Muscle of leg (tissue), 11 donors: Measurements from ENCODE around the gene BTK. TPM values are rescaled to one million over a fixed set of nuclear protein-coding genes. Genes with fewer than 3 reads are reported as not detected.
A peak's percentile ranks its signal among the peaks of the same experiment; 100 is the strongest.

Source experiments
- DNase-seq: peaks from one replicate; pipeline ENCODE4 v3.0.0; 2013
- H3K27ac ChIP-seq: one replicate; pipeline ENCODE4 v1.5.1; 2013; ENCODE audit warnings: mild to moderate bottlenecking, low read length, control low read depth
- H3K27me3 ChIP-seq: one replicate; pipeline ENCODE4 v1.6.1; 2013; ENCODE audit warnings: low read length; ENCODE audit not compliant: control insufficient read depth, insufficient read depth
- H3K36me3 ChIP-seq: one replicate; pipeline ENCODE4 v1.6.1; 2013; ENCODE audit warnings: low read length; ENCODE audit not compliant: control insufficient read depth, insufficient read depth
- H3K4me1 ChIP-seq: one replicate; pipeline ENCODE4 v1.6.1; 2013; ENCODE audit warnings: low read length; ENCODE audit not compliant: control insufficient read depth, insufficient read depth
- H3K4me3 ChIP-seq: one replicate; pipeline ENCODE4 v1.5.1; 2013; ENCODE audit warnings: low read length, control low read depth
- H3K9me3 ChIP-seq: replicated peaks from 2 replicates; pipeline ENCODE4 v1.6.1; 2013; ENCODE audit warnings: low read depth, low read length; ENCODE audit not compliant: control insufficient read depth
- whole genome bisulfite sequencing: methylation state at CpG from one replicate; pipeline ENCODE4 v1.1.5; 2013; ENCODE audit warnings: missing lambda C conversion rate; ENCODE audit not compliant: insufficient coverage; 5-methylcytosine and 5-hydroxymethylcytosine counted together
- polyA plus RNA-seq, 8 donors: library from polyadenylated mRNA; unstranded; fragments of 120-200 nt; gene quantifications; one replicate each; pipeline versions ENCODE4 v1.2.1 to v1.2.3, GENCODE V29; 2013; ENCODE audit warnings: inconsistent platforms in 1 of 8, low replicate concordance in 1 of 8; ENCODE audit not compliant: insufficient read length in 8 of 8, insufficient read depth in 1 of 8
- total RNA-seq: library from RNA; stranded (reverse); fragments of 120-200 nt; gene quantifications from one replicate; pipeline ENCODE4 v1.2.4, GENCODE V29; 2013

BTK gene
- total and polyA plus RNA-seq, 9 donors = 1.5 to 3.5 (median 2.2) TPM

DNA sequence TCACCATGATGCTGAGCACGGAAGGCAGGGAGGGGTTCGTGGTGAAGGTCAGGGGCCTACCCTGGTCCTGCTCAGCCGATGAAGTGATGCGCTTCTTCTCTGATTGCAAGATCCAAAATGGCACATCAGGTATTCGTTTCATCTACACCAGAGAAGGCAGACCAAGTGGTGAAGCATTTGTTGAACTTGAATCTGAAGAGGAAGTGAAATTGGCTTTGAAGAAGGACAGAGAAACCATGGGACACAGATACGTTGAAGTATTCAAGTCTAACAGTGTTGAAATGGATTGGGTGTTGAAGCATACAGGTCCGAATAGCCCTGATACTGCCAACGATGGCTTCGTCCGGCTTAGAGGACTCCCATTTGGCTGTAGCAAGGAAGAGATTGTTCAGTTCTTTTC lies 26.0 kb upstream of the BTK start:
- 88% methylated on average over 9 of the region's 10 CpGs for WGBS
- Histone ChIP-seq H3K4me1 (peaks cover 6% of the 10 kb centered on the region), H3K27ac (no peak overlapping the region), H3K27me3 (peaks cover 14% of the 10 kb centered on the region), H3K4me3 (no peak overlapping the region), H3K9me3 (no peaks in the 10 kb centered on the region), H3K36me3 (peaks cover 7% of the 10 kb centered on the region)
- DNase-seq = no peak

DNA sequence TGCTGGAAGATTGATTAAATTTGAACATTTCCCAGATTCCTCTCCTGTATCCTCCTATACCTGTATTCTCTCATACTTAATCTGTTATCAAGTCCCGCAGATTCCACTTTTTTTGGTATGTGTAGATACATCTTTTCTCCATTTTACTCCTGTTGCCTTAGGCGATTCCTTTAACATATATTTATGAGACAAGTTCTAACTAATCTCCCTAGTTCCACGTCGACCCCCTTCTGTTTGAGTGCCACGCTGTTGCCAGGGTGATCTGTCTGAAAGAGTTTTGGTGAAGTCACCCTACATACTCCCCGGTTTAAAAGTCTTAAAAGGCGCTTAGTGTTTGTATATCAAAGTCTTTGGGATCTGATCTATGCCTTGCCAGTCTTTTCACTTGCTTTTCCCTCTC lies 24.5 kb upstream of the BTK start:
- no peak for DNase-seq
- no peak overlapping the region for H3K27ac ChIP-seq
- peaks cover 4% of the 10 kb centered on the region for H3K4me1 ChIP-seq
- H3K9me3 ChIP-seq = no peaks in the 10 kb centered on the region
- peaks cover 7% of the 10 kb centered on the region for H3K36me3 ChIP-seq
- peaks cover 7% of the 10 kb centered on the region for H3K27me3 ChIP-seq
- WGBS = no CpG with 5 or more reads among the region's 7 CpGs
- H3K4me3 ChIP-seq = no peak overlapping the region

DNA sequence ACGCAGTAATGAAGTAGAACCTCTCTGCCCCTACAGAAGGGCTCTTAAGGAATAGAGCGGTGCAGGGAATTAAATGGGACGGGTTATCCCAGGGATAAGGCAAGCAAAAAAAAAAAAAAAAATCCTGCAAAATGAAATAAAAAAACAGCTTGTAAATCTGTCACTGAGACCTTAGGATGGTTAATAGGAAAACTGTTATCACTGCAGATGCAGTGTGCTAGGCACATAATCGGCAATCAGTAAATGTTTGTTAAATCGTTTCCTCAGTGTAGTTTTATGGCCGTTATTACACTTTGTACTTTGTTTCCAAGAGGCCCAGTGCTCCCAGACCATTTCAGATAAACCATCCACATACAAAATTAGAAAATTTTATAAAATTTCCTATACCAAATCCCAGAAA lies 23.1 kb upstream of the BTK start:
- H3K27ac ChIP-seq = peak overlapping the region; percentile 96
- WGBS = no CpG with 5 or more reads among the region's 6 CpGs
- DNase-seq = no peak

DNA sequence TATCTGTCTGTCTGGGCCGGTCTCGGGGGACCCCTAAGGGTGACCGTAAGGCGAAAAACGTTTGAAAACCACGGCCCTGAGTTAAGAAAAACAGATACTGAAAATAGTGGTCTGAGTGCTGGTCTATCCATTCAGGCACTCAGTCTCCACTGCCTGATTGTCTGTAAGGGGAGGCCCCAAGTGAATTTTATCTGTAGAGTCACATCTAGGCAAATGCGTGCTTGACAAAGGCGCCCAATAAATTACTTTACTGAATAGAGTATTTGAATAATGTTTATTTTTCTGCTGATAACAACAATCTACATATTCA lies 22.5 kb upstream of the BTK start:
- H3K27me3 ChIP-seq = peaks cover 7% of the 10 kb centered on the region
- H3K36me3 ChIP-seq = peaks cover 7% of the 10 kb centered on the region
- H3K9me3 ChIP-seq = no peaks in the 10 kb centered on the region
- 25% methylated on average over 6 of the region's 8 CpGs for WGBS
- H3K4me1 ChIP-seq = peaks cover 4% of the 10 kb centered on the region
- DNase-seq = no peak
- H3K27ac ChIP-seq = peak overlapping the region; percentile 96
- peak overlapping the region; percentile 52 for H3K4me3 ChIP-seq

More for the DNA sequence above, 23.1 kb upstream of the BTK start:
- Histone ChIP-seq H3K4me1 (peaks cover 4% of the 10 kb centered on the region), H3K27me3 (peaks cover 7% of the 10 kb centered on the region), H3K9me3 (no peaks in the 10 kb centered on the region), H3K4me3 (peak overlapping the region; percentile 52), H3K36me3 (peaks cover 7% of the 10 kb centered on the region)

DNA sequence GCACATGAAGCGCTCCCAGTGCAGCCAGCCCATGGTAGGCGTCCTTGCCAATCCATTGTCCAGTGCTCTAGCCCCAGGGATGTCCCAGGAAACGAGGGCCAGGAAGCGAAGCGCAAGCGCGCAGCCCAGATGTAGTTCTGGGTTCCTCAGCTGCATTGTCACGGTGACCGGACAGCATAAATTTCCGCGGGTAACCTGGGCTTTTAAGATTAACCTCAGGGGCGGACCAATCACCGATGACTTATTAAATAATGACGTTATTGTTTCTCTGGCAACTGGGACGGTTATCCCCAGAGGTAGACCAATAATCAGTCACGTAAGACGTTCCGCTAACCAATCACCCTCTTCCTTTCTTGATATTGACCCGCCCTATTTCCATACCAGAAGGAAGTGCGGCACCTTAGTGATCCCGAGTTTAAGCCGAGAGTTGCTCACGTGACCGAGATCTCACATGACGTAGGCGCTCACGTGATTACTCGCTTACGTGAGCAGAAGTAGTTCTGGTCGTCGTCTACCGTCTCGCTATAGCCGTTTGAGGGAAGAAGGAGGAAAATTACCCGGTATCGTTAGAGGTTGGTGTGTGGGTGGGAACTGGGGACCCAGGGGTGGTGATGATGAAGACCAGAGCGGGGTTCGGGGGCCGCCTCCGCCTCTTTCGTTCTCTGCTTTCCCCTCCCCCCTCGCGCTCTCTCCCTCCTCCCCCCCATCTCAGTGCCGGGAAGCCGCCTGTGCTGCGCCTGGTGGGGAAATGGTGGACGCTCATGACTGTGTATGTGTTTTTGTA lies 21.9 kb upstream of the BTK start, which contains the start of the genes GLA and HNRNPH2:
TSS of gene GLA (minus strand) at position 178 of the 784 bp plus-strand sequence. CDS start at position 156, 22 bp downstream.
TSS of gene HNRNPH2 (plus strand) at position 475 of the 784 bp plus-strand sequence. CDS start 3,767 bp downstream, outside the sequence.
- H3K4me3 ChIP-seq = peak within 1 kb of the TSS; percentile 59
- H3K36me3 ChIP-seq = peaks cover 6% of the 10 kb centered on the region
- no peaks in the 10 kb centered on the region for H3K9me3 ChIP-seq
- WGBS = 34% methylated on average over 34 of the region's 47 CpGs
- peak; percentile 99 for DNase-seq
- peaks cover 7% of the 10 kb centered on the region for H3K27me3 ChIP-seq
- H3K4me1 ChIP-seq = peaks cover 4% of the 10 kb centered on the region
- H3K27ac ChIP-seq = peak within 1 kb of the TSS; percentile 96

DNA sequence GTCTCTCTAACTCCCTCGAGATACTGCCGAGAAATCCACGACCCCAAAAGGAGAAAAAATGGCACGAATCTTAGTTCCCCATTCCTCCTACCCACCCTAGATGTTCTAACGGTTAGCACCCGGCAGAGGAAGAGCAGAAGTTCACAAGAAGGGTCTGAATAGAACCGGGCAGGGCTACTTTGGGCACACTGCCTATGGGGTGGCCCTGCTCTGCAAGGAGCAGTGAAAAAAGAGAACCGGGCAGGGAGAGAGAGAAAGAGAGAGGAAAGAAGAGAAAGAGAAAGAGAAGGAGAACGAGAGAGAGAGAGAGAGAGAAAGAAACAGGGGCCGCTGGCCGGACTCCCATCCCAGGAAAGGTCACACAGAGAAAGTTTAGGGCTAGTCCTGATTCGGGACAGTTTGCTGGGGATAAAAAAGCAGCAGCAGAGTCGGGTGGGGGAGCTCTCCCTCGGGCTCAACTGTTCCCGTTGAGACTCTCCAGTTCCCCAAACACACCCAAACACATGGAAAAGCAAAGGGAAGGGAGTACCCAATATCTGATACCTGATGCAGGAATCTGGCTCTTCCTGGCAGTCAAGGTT lies 21.3 kb upstream of the BTK start:
- peak; percentile 37 for DNase-seq
- 24% methylated on average over 10 of the region's 15 CpGs for WGBS

DNA sequence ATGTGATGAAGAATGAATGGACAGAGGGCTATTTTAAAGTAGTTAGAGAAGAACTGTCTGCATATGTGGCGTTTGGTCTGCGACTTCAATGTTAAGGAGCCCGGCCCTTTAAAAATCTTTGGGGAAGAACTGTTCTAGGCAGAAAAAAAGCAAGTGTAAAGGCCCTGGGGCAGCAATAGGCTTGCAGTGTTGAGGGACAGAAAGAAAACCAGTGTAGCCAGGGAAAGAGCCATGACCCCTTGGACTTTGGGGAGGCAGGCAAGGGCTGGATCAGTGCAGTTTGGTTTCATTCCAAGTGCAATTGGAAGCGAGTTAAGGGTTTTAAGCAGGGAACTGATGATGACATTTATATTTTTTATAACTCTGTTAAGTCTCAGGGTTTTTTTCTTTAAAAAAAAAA lies 13.8 kb upstream of the BTK start:
- no peak for DNase-seq
- Histone ChIP-seq H3K4me1 (no peaks in the 10 kb centered on the region), H3K27ac (no peak overlapping the region), H3K27me3 (peaks cover 7% of the 10 kb centered on the region), H3K36me3 (peaks cover 20% of the 10 kb centered on the region), H3K9me3 (no peaks in the 10 kb centered on the region), H3K4me3 (no peak overlapping the region)
- WGBS = 93% methylated on average over 3 of the region's 4 CpGs

More for the DNA sequence above, 21.3 kb upstream of the BTK start:
- Histone ChIP-seq H3K27me3 (peaks cover 7% of the 10 kb centered on the region), H3K4me1 (peaks cover 4% of the 10 kb centered on the region), H3K4me3 (peak overlapping the region; percentile 59), H3K36me3 (peaks cover 3% of the 10 kb centered on the region), H3K9me3 (no peaks in the 10 kb centered on the region), H3K27ac (peak overlapping the region; percentile 94)

DNA sequence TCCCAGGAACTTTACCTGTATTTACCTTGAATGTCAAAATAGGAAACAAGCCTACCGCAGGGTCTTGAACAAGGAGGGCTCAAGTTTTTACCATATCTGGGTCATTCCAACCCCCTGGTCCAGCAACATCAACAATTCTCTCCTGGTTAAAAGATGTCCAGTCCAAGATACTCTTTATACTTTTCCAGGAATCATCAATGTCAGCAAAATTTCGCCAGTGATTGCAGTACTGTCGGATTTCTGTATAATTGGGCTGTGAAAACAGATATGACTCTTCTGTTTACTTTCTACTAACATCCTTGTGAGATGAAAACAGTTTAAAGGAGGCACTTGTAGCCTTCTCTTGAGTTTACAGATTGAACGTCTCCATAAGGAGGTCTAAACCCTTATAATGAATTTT lies 12.7 kb upstream of the BTK start:
- Histone ChIP-seq H3K9me3 (no peaks in the 10 kb centered on the region), H3K36me3 (peaks cover 20% of the 10 kb centered on the region), H3K4me3 (no peak overlapping the region), H3K27ac (no peak overlapping the region), H3K4me1 (no peaks in the 10 kb centered on the region), H3K27me3 (peaks cover 7% of the 10 kb centered on the region)
- no peak for DNase-seq
- WGBS = 100% methylated on average over 1 of the region's 4 CpGs

DNA sequence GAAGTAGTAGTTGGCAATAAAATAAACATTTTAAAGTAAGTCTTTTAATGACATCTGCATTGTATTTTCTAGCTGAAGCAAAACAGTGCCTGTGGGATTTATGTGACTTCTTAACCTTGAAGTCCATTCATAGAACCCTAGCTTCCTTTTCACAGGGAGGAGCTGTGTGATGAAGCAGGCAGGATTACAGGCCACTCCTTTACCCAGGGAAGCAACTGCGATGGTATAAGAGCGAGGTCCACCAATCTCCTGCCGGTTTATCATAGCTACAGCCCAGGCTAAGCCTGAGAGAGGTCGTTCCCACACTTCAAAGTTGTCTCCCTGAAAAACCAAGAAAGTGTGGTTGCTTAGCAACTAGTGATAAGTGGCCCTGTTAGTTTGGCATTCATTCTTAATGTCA lies 11.8 kb upstream of the BTK start:
- WGBS = 67% methylated on average over 3 of the region's 4 CpGs
- peaks cover 7% of the 10 kb centered on the region for H3K27me3 ChIP-seq
- no peaks in the 10 kb centered on the region for H3K9me3 ChIP-seq
- DNase-seq = no peak
- no peaks in the 10 kb centered on the region for H3K4me1 ChIP-seq
- no peak overlapping the region for H3K27ac ChIP-seq
- peaks cover 20% of the 10 kb centered on the region for H3K36me3 ChIP-seq
- H3K4me3 ChIP-seq = no peak overlapping the region

DNA sequence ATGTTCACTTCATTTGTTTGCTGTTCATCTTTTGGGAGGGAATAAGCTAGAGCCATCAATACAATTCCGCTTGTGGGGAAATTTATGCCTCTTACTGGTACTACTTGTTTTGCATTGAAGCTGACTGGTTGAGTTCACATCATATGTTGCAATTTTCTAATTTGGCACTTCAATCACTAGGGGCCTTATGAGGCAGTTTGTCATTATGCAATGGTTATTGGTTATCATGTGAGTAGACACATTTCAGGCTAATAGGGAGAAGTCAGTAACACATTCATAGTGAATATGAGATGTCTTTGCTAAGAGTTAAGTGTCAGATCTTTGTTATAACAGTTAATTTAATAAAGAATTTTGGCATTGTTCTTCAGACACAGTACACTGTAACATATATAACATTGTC lies 9.8 kb upstream of the BTK start:
- WGBS = no CpG with 5 or more reads among the region's 1 CpG
- H3K36me3 ChIP-seq = peaks cover 15% of the 10 kb centered on the region

More for the DNA sequence above, 9.8 kb upstream of the BTK start:
- Histone ChIP-seq H3K4me1 (no peaks in the 10 kb centered on the region), H3K27ac (no peak overlapping the region), H3K9me3 (no peaks in the 10 kb centered on the region), H3K4me3 (no peak overlapping the region), H3K27me3 (peaks cover 8% of the 10 kb centered on the region)
- DNase-seq = no peak
